Activated CD4-positive, alpha-beta T cell treated with anti-CD3 and anti-CD28 coated beads for 4 hours (primary cell): Measurements from ENCODE around the gene COX8A.
A peak's percentile ranks its signal among the peaks of the same experiment; 100 is the strongest.
"Not testable (repeated sequence)": the region's sequence is repeated elsewhere in the genome, so short reads cannot be mapped to it uniquely, and the experiment has no call there.

Experiments used
- DNase-seq, 2 donors: peaks; one replicate each; pipeline ENCODE4 v3.0.0-alpha.2; 2020

Gene COX8A

GRCh38 chr11:63970902-63971301 is 3.5 kb upstream of the COX8A start:
- DNase-seq = no peak

GRCh38 chr11:63973912-63974258 is 535 bp upstream of the COX8A start:
- DNase-seq = not testable (repeated sequence)

GRCh38 chr11:63978551-63979239 is 4.3 kb downstream of the COX8A start:
- DNase-seq = no peak

GRCh38 chr11:63979426-63979825 is 5.0 kb downstream of the COX8A start:
- DNase-seq = no peak

GRCh38 chr11:63985812-63986155 is 11.4 kb downstream of the COX8A start:
- DNase-seq = peak; percentile 46 to 62

GRCh38 chr11:63986156-63986931 is 11.9 kb downstream of the COX8A start, which contains the start of gene OTUB1:
Gene OTUB1, plus strand, starts transcription at chr11:63986438. Its CDS starts 19 bp downstream, at chr11:63986457.
- DNase-seq = peak; percentile 84 to 86

- DNase-seq = no peak
Measured at GRCh38 chr11:63986932-63987513, 12.6 kb downstream of the COX8A start.

GRCh38 chr11:63991558-63991957 is 17.1 kb downstream of the COX8A start:
- no peak for DNase-seq

- DNase-seq = no peak
Measured at GRCh38 chr11:63993100-63993499, 18.7 kb downstream of the COX8A start.

- DNase-seq = no peak
Measured at GRCh38 chr11:63993993-63994392, 19.6 kb downstream of the COX8A start.

GRCh38 chr11:63996512-63996911 is 22.1 kb downstream of the COX8A start:
- DNase-seq = no peak

GRCh38 chr11:63997104-63997700 is 22.8 kb downstream of the COX8A start:
- DNase-seq = no peak

- no peak for DNase-seq
Measured at GRCh38 chr11:63997801-63998337, 23.4 kb downstream of the COX8A start.

- DNase-seq = no peak
Measured at GRCh38 chr11:63998558-63999348, 24.3 kb downstream of the COX8A start.

- DNase-seq = peak; percentile 72 to 74
Measured at GRCh38 chr11:63999349-64000025, 25.1 kb downstream of the COX8A start.

- peak; percentile 67 to 68 for DNase-seq
Measured at GRCh38 chr11:64000026-64000739, 25.8 kb downstream of the COX8A start.

- no peak for DNase-seq
Measured at GRCh38 chr11:64000740-64001483, 26.5 kb downstream of the COX8A start.

GRCh38 chr11:64001484-64002420 is 27.3 kb downstream of the COX8A start:
- no peak for DNase-seq
